HCT116 (cell line): ENCODE data around the gene PRPF38A. TPM values are rescaled to one million over a fixed set of nuclear protein-coding genes. Genes with fewer than 3 reads are reported as not detected.

Experiments used
- ATAC-seq: fragments of 200-7000 bp; cut with Tn5 transposase; 2 replicates; pipeline ENCODE4 v1.9.1; 2020; ENCODE audit warnings: mild to moderate bottlenecking, moderate library complexity
- BruUV-seq: library from RNA; stranded (reverse); fragments of 400-500 nt; replicated peaks from 2 replicates; lab custom pipeline; 2021; lab: Mats Ljungman, UMichigan
- CTCF ChIA-PET: fragments of 300-600 bp; sonication (Branson Sonifier 250); formaldehyde crosslinking; loops from one replicate; lab custom pipeline; 2021; ENCODE audit warnings: antibody characterized with exemption; lab: Charles Lee
- POLR2A ChIA-PET: fragments of 300-600, 350-600 bp; sonication (Branson Sonifier 250); formaldehyde crosslinking; loops from one replicate; lab custom pipeline; 2021; ENCODE audit warnings: antibody characterized with exemption; lab: Charles Lee
- RAD21 ChIA-PET, 2 experiments: fragments of 300-600 bp; sonication (Branson Sonifier 250); formaldehyde crosslinking; loops; one replicate each; lab custom pipeline; 2023; ENCODE audit warnings: low total read pairs in 2 of 2; ENCODE audit not compliant: uncharacterized antibody in 2 of 2, unreplicated experiment in 2 of 2, low non-redundant PET in 1 of 2; lab: Charles Lee
- DNase-seq: peaks from one replicate; pipeline ENCODE4 v3.0.0-alpha.2; 2010; ENCODE audit warnings: low read depth, low spot score
- H2AFZ ChIP-seq: fragments of 200-600 bp; shearing (Covaris generic), sonication (generic); 2 replicates; pipeline ENCODE4 v1.6.1; 2017; ENCODE audit warnings: low read depth, mixed run types, mixed read lengths, antibody characterized with exemption, low read length; ENCODE audit not compliant: poor library complexity, severe bottlenecking
- H3K27ac ChIP-seq: 2 replicates; pipeline ENCODE4 v1.5.1; 2012; ENCODE audit warnings: low read depth, low read length
- H3K27me3 ChIP-seq: fragments of 200-600 bp; sonication (generic); 2 replicates; pipeline ENCODE4 v1.6.1; 2016; ENCODE audit warnings: mixed run types, low read length, mixed read lengths; ENCODE audit not compliant: insufficient read depth
- H3K36me3 ChIP-seq, 2 experiments: fragments of 200-500 bp in 1 of 2; fragments of 200-600 bp in 1 of 2; sonication (Bioruptor generic) in 1 of 2; sonication (generic) in 1 of 2; 2 replicates each; pipeline versions ENCODE4 v1.5.1 to v1.6.1; 2014 to 2016; ENCODE audit warnings: low read length in 2 of 2, inconsistent platforms in 1 of 2, mixed read lengths in 1 of 2, mixed run types in 1 of 2; ENCODE audit not compliant: insufficient read depth in 2 of 2, control insufficient read depth in 1 of 2
- H3K4me1 ChIP-seq, 2 experiments: fragments of 200-600 bp in 1 of 2; sonication (generic) in 1 of 2; 2 replicates each; pipeline versions ENCODE4 v1.5.1 to v1.6.1; 2012 to 2017; ENCODE audit warnings: low read length in 2 of 2, inconsistent platforms in 1 of 2, mild to moderate bottlenecking in 1 of 2, mixed read lengths in 1 of 2, mixed run types in 1 of 2, moderate library complexity in 1 of 2; ENCODE audit not compliant: insufficient read depth in 2 of 2, control insufficient read depth in 1 of 2
- H3K4me2 ChIP-seq: fragments of 200-600 bp; sonication (generic); 2 replicates; pipeline ENCODE4 v1.6.1; 2017; ENCODE audit warnings: mixed run types, low read length, mixed read lengths
- H3K4me3 ChIP-seq, 2 experiments: fragments of 200-600 bp in 1 of 2; sonication (generic) in 1 of 2; replicated peaks in 1 of 2; 2 replicates each; pipeline ENCODE4 v1.5.1; 2011 to 2016; ENCODE audit warnings: low read length in 2 of 2, control low read depth in 1 of 2, low read depth in 1 of 2, mild to moderate bottlenecking in 1 of 2, mixed read lengths in 1 of 2, mixed run types in 1 of 2
- H3K79me2 ChIP-seq: fragments of 200-600 bp; sonication (generic); 2 replicates; pipeline ENCODE4 v1.6.1; 2017; ENCODE audit warnings: mild to moderate bottlenecking, mixed run types, low read length, moderate library complexity, mixed read lengths; ENCODE audit not compliant: insufficient read depth
- H3K9ac ChIP-seq: fragments of 200-600 bp; sonication (generic); 2 replicates; pipeline ENCODE4 v1.6.1; 2016; ENCODE audit warnings: low read length, mixed read lengths
- H3K9me2 ChIP-seq: fragments of 200-600 bp; sonication (generic), shearing (Covaris generic); 2 replicates; pipeline ENCODE4 v1.6.1; 2017; ENCODE audit warnings: mixed run types, mild to moderate bottlenecking, moderate library complexity; ENCODE audit not compliant: insufficient read depth
- H3K9me3 ChIP-seq, 2 experiments: fragments of 200-500 bp in 1 of 2; fragments of 200-600 bp in 1 of 2; sonication (Bioruptor generic) in 1 of 2; sonication (generic) in 1 of 2; 2 replicates each; pipeline ENCODE4 v1.6.1; 2014 to 2017; ENCODE audit warnings: low read length in 2 of 2, mixed read lengths in 2 of 2, inconsistent platforms in 1 of 2, low read depth in 1 of 2, mild to moderate bottlenecking in 1 of 2, mixed run types in 1 of 2, moderate library complexity in 1 of 2; ENCODE audit not compliant: control insufficient read depth in 1 of 2, insufficient read depth in 1 of 2
- H4K20me1 ChIP-seq: fragments of 200-600 bp; sonication (generic), shearing (Covaris generic); 2 replicates; pipeline ENCODE4 v1.6.1; 2017; ENCODE audit warnings: mixed run types, mild to moderate bottlenecking, moderate library complexity; ENCODE audit not compliant: insufficient read depth
- ATF3 ChIP-seq: IDR thresholded peaks from 2 replicates; pipeline ENCODE4 v1.6.1; 2012
- CBX3 ChIP-seq: IDR thresholded peaks from 2 replicates; pipeline ENCODE4 v1.6.1; 2012; ENCODE audit warnings: low read depth
- CEBPB ChIP-seq: IDR thresholded peaks from 2 replicates; pipeline ENCODE4 v1.6.1; 2012; ENCODE audit warnings: low read depth
- ELF1 ChIP-seq: IDR thresholded peaks from 2 replicates; pipeline ENCODE4 v1.6.1; 2012; ENCODE audit warnings: low read depth, borderline replicate concordance
- EZH2 ChIP-seq: fragments of 200-600 bp; sonication (generic); IDR thresholded peaks from 2 replicates; pipeline ENCODE4 v1.6.1; 2017; ENCODE audit warnings: antibody characterized with exemption, mixed run types
- FOSL1 ChIP-seq: IDR thresholded peaks from 2 replicates; pipeline ENCODE4 v1.6.1; 2012; ENCODE audit warnings: low read depth
- JUND ChIP-seq: IDR thresholded peaks from 2 replicates; pipeline ENCODE4 v1.6.1; 2012
- MAX ChIP-seq: IDR thresholded peaks from 2 replicates; pipeline ENCODE4 v1.6.1; 2012
- POLR2AphosphoS5 ChIP-seq: IDR thresholded peaks from 2 replicates; pipeline ENCODE4 v1.6.1; 2011; ENCODE audit warnings: mild to moderate bottlenecking, low read depth, low read length, moderate library complexity
- SP1 ChIP-seq: IDR thresholded peaks from 2 replicates; pipeline ENCODE4 v1.6.1; 2012; ENCODE audit warnings: low read depth
- SRF ChIP-seq: IDR thresholded peaks from 2 replicates; pipeline ENCODE4 v1.6.1; 2012; ENCODE audit warnings: low read depth
- YY1 ChIP-seq: IDR thresholded peaks from 2 replicates; pipeline ENCODE4 v1.6.1; 2011; ENCODE audit warnings: low read length, low read depth, moderate library complexity, mild to moderate bottlenecking; ENCODE audit not compliant: insufficient replicate concordance; ENCODE audit errors: extremely low read depth
- ZNF274 ChIP-seq: fragments of 200-500 bp; sonication (Bioruptor generic); IDR thresholded peaks from 2 replicates; pipeline ENCODE4 v1.6.1; 2014; ENCODE audit warnings: mild to moderate bottlenecking, low read depth, low read length, inconsistent platforms
- intact Hi-C: fragments of 100-400 bp; cut with micrococcal nuclease; formaldehyde crosslinking; loops from 2 replicates; pipeline ENCODE4 v1.10.0; 2022
- total RNA-seq: library from RNA; stranded (reverse); gene quantifications from one replicate; pipeline ENCODE4 v1.2.1, GENCODE V29; 2021; ENCODE audit not compliant: unreplicated experiment
- TF ChIP-seq, protein P1 (sequence below): IDR thresholded peaks from 2 replicates; pipeline ENCODE4 v1.6.1; 2011; ENCODE audit warnings: mild to moderate bottlenecking, low read length, moderate library complexity; ENCODE audit not compliant: insufficient replicate concordance; ENCODE audit errors: extremely low read depth

Gene PRPF38A
- total RNA-seq, 1 experiment from 2014 or later = 50.2 TPM

DNA sequence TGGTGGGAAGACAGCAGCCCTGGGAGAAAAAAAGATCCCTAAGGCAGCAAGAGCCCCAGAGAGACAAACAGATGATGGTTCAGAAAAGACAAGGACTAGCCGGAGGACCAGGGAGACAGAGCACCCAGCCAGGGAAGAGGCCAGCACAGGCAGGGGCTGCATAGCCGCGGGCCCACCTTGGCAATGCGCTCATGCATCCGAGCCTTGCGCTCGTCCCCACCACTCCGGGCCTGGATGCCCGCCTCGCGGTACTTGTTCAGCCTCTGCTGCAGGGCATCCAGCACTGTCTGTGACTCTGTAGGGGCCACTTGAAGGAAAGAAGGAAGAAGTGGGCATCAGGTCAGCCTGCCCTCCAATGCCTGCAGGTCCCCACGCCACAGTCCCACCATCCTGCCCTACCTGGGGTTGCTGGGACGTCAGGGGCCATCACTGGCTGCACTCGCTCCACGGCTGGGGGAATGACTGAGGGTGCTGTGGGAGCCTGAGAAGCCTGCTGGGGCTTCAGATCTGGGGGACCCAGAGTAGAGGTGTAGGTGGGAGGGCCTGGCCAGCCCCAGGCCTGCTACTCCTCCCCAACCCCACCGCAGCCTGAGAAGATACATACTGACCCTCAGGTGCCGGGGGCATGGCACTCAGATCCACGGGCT lies 45.4 kb upstream of the PRPF38A start:
- intact Hi-C loops = no loop called here
- H2AFZ ChIP-seq = no peak overlapping the region
- POLR2A ChIA-PET = no interaction called here
- peaks cover 46 to 56% of the 10 kb centered on the region in 2 experiments for H3K36me3 ChIP-seq
- H3K27me3 ChIP-seq = no peaks in the 10 kb centered on the region
- H3K4me3 ChIP-seq = no peak overlapping the region
- DNase-seq = no peak
- H3K4me1 ChIP-seq = no peaks in the 10 kb centered on the region
- H3K79me2 ChIP-seq = peaks cover 4% of the 10 kb centered on the region
- no peak for TF ChIP-seq JUND
- TF ChIP-seq FOSL1 = no peak
- TF ChIP-seq ATF3 = no peak
- TF ChIP-seq MAX = no peak
- TF ChIP-seq SP1 = no peak
- TF ChIP-seq POLR2AphosphoS5 = no peak
- TF ChIP-seq YY1 = no peak
- TF ChIP-seq EZH2 = no peak
- TF ChIP-seq ELF1 = no peak
- TF ChIP-seq ZNF274 = no peak
- TF ChIP-seq CEBPB = no peak
- TF ChIP-seq CBX3 = no peak
- no peak for TF ChIP-seq SRF
- TF ChIP-seq, protein P1, sequence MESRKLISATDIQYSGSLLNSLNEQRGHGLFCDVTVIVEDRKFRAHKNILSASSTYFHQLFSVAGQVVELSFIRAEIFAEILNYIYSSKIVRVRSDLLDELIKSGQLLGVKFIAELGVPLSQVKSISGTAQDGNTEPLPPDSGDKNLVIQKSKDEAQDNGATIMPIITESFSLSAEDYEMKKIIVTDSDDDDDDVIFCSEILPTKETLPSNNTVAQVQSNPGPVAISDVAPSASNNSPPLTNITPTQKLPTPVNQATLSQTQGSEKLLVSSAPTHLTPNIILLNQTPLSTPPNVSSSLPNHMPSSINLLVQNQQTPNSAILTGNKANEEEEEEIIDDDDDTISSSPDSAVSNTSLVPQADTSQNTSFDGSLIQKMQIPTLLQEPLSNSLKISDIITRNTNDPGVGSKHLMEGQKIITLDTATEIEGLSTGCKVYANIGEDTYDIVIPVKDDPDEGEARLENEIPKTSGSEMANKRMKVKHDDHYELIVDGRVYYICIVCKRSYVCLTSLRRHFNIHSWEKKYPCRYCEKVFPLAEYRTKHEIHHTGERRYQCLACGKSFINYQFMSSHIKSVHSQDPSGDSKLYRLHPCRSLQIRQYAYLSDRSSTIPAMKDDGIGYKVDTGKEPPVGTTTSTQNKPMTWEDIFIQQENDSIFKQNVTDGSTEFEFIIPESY = no peak
- H4K20me1 ChIP-seq = no peaks in the 10 kb centered on the region
- no peak overlapping the region for H3K4me2 ChIP-seq
- no peak overlapping the region for H3K9ac ChIP-seq
- CTCF ChIA-PET = no interaction called here
- RAD21 ChIA-PET = no interaction called here
- no peaks in the 10 kb centered on the region for H3K9me3 ChIP-seq
- H3K27ac ChIP-seq = no peak overlapping the region
- no peak for ATAC-seq
- H3K9me2 ChIP-seq = no peaks in the 10 kb centered on the region
- no TSS peak for BruUV-seq
